Astrocyte of the cerebellum (primary cell): ENCODE measurements around the gene BBS1.

Experiments used
- DNase-seq: peaks from one replicate; pipeline ENCODE4 v3.0.0-alpha.2; 2011; ENCODE audit warnings: low read depth
- H3K4me3 ChIP-seq: 2 replicates; pipeline ENCODE4 v1.5.1; 2011; ENCODE audit warnings: mild to moderate bottlenecking, low read depth, low read length, moderate library complexity
- CTCF ChIP-seq: IDR thresholded peaks from 2 replicates; pipeline ENCODE4 v1.5.1; 2012; ENCODE audit warnings: low read length, low read depth, moderate library complexity, mild to moderate bottlenecking; ENCODE audit errors: missing control alignments
- in situ Hi-C: cut with HindIII; loops from 2 replicates; pipeline ENCODE4 v1.10.0; 2017; ENCODE audit warnings: low sequenced_read_pairs

Gene BBS1

GRCh38 chr11:66561975-66562248 lies 51.5 kb downstream of the BBS1 start:
- TF ChIP-seq CTCF: no peak
- no peak for DNase-seq
- in situ Hi-C loops: no loop called here
- H3K4me3 ChIP-seq: no peak overlapping the region

- in situ Hi-C loops: no loop called here
- no peak for DNase-seq
- TF ChIP-seq CTCF: no peak
- H3K4me3 ChIP-seq: no peak overlapping the region
These were observed 51.8 kb downstream of the BBS1 start for GRCh38 chr11:66562275-66562674.

DNA sequence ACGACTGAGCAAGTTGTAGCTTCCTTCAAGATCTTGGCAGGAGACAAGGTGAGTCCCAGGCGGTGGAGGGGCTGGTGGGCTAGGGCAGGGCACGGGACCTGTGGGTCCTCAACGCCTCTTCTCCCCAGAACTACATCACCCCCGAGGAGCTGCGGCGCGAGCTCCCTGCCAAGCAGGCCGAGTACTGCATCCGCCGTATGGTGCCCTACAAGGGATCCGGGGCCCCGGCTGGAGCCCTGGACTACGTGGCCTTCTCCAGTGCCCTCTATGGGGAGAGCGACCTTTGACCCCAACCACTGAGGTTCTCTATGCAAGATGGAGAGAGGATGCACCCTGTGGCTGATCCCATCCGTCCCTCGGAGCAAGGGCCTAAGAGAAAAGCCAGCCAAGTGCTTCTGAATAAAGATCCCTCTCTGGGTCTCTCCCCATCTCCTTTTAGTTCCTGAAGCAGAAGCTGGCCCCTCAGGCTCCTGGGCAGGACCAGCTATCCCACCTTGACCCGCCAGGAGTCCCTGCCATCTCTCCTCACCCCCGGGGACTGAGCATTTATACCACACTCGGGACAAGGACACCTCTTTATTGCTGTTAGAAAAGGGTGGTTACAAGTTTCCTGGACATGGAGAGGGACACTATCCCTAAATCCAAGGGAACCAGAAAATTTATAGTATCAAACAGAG lies 52.6 kb downstream of the BBS1 start:
- H3K4me3 ChIP-seq: no peak overlapping the region
- DNase-seq: no peak
- no peak for TF ChIP-seq CTCF
- in situ Hi-C loops: no loop called here

DNA sequence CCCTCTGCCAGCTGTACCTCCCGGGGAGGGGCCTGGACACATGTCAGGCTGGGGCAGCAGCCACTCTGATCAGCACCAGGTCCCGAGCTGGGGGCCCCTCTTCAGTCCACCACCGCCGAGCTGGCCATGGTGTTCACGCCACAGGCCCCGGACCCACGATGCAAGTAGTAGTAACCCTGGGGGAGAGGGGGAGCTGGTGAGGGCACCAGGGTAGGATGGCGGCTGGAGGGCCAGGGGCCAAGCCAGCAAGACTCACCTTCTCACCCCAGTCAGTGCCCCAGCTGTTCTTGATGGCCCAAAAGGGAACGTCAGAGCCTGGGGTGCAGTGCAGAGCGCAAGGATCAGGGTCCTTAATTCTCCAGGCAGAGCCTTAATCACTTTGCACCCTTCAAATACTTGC lies 53.4 kb downstream of the BBS1 start:
- in situ Hi-C loops: no loop called here
- TF ChIP-seq CTCF: no peak
- H3K4me3 ChIP-seq: no peak overlapping the region
- no peak for DNase-seq

GRCh38 chr11:66564538-66564937 lies 54.1 kb downstream of the BBS1 start:
- in situ Hi-C loops: no loop called here
- no peak for DNase-seq
- no peak for TF ChIP-seq CTCF
- no peak overlapping the region for H3K4me3 ChIP-seq

- TF ChIP-seq CTCF: no peak
- no peak overlapping the region for H3K4me3 ChIP-seq
- in situ Hi-C loops: no loop called here
- DNase-seq: no peak
These were observed 54.5 kb downstream of the BBS1 start for GRCh38 chr11:66564984-66565383.

- in situ Hi-C loops: no loop called here
- no peak overlapping the region for H3K4me3 ChIP-seq
- TF ChIP-seq CTCF: no peak
- no peak for DNase-seq
These were observed 55.8 kb downstream of the BBS1 start for GRCh38 chr11:66566221-66566620.
